GM12878 (cell line): ENCODE data around the gene DERA.

ENCODE experiments used
- RELA ChIP-seq: fragments of 450-650 bp; IDR thresholded peaks from 2 replicates; pipeline ENCODE4 v1.8.0; 2014; ENCODE audit warnings: borderline replicate concordance; ENCODE audit not compliant: partially characterized antibody
- TF ChIP-seq, protein P1 (sequence below), 3 experiments: IDR thresholded peaks in 2 of 3; conservative IDR thresholded peaks in 1 of 3; 2 replicates each; pipeline ENCODE4 v1.5.1; 2011; ENCODE audit warnings: low read depth in 3 of 3, low read length in 3 of 3, mild to moderate bottlenecking in 3 of 3, control low read depth in 2 of 3, moderate library complexity in 2 of 3, inconsistent platforms in 1 of 3, mixed read lengths in 1 of 3; ENCODE audit not compliant: control insufficient read depth in 2 of 3, insufficient read depth in 1 of 3; ENCODE audit errors: extremely low read depth in 1 of 3
- TF ChIP-seq, protein P2 (sequence below): fragments of 450-650 bp; IDR thresholded peaks from 2 replicates; pipeline ENCODE4 v1.6.1; 2014; ENCODE audit warnings: mild to moderate bottlenecking

DNA sequence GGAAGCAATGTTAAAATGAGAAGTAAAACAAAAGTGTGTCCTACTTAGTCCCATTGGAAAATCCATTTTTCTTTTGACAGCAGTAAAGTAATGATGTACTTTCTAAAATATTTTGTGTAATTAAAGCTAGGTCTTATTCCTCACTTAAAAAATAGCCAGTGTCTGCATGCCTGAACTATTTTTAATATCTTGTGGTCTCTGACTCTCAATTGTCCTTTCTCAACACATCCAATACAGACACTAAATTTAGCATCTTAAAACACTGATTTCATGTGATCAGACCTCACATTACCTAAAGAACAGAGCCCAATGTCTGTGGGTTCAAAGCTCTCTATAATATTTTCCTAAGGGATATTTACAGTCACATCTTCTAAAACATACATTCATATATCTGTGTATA, 108.0 kb downstream of the DERA start:
- TF ChIP-seq, protein P1, sequence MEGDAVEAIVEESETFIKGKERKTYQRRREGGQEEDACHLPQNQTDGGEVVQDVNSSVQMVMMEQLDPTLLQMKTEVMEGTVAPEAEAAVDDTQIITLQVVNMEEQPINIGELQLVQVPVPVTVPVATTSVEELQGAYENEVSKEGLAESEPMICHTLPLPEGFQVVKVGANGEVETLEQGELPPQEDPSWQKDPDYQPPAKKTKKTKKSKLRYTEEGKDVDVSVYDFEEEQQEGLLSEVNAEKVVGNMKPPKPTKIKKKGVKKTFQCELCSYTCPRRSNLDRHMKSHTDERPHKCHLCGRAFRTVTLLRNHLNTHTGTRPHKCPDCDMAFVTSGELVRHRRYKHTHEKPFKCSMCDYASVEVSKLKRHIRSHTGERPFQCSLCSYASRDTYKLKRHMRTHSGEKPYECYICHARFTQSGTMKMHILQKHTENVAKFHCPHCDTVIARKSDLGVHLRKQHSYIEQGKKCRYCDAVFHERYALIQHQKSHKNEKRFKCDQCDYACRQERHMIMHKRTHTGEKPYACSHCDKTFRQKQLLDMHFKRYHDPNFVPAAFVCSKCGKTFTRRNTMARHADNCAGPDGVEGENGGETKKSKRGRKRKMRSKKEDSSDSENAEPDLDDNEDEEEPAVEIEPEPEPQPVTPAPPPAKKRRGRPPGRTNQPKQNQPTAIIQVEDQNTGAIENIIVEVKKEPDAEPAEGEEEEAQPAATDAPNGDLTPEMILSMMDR (IDR thresholded peaks at IDR 0.05 in 2 of 3, conservative IDR thresholded peaks at IDR 0.05 in 1 of 3; ENCODE audit: control insufficient read depth in 2 of 3, extremely low read depth in 1 of 3, insufficient read depth in 1 of 3, low read depth in 3 of 3, low read length in 3 of 3), result no peak
- no peak for TF ChIP-seq RELA
- TF ChIP-seq, protein P2, sequence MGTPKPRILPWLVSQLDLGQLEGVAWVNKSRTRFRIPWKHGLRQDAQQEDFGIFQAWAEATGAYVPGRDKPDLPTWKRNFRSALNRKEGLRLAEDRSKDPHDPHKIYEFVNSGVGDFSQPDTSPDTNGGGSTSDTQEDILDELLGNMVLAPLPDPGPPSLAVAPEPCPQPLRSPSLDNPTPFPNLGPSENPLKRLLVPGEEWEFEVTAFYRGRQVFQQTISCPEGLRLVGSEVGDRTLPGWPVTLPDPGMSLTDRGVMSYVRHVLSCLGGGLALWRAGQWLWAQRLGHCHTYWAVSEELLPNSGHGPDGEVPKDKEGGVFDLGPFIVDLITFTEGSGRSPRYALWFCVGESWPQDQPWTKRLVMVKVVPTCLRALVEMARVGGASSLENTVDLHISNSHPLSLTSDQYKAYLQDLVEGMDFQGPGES, result no peak
